PFSK-1 (cell line): ENCODE results near the gene RPS3.

Experiments used
- FOXP2 ChIP-seq: optimal IDR thresholded peaks from 2 replicates; pipeline ENCODE3; 2011; ENCODE audit warnings: borderline replicate concordance, control low read depth, inconsistent platforms; ENCODE audit not compliant: insufficient read depth; ENCODE audit errors: extremely low read length, extremely low read depth
- POLR2AphosphoS5 ChIP-seq: IDR thresholded peaks from 2 replicates; pipeline ENCODE4 v1.6.1; 2012; ENCODE audit warnings: low read depth, mild to moderate bottlenecking, control low read depth, low read length, moderate library complexity
- REST ChIP-seq, 2 experiments: IDR thresholded peaks; 2 replicates each; pipeline versions ENCODE4 v1.6.1 to v1.8.0; 2011 to 2012; ENCODE audit warnings: low read depth in 2 of 2, low read length in 2 of 2, control low read depth in 1 of 2, inconsistent platforms in 1 of 2, mild to moderate bottlenecking in 1 of 2, moderate library complexity in 1 of 2; ENCODE audit not compliant: insufficient read depth in 1 of 2
- SIN3A ChIP-seq: IDR thresholded peaks from 2 replicates; pipeline ENCODE4 v1.6.1; 2012; ENCODE audit warnings: mild to moderate bottlenecking, low read length, moderate library complexity, borderline replicate concordance; ENCODE audit not compliant: insufficient read depth
- TAF1 ChIP-seq: IDR thresholded peaks from 2 replicates; pipeline ENCODE4 v1.6.1; 2012; ENCODE audit warnings: low read length, control low read depth, borderline replicate concordance; ENCODE audit not compliant: insufficient read depth

Gene RPS3

DNA sequence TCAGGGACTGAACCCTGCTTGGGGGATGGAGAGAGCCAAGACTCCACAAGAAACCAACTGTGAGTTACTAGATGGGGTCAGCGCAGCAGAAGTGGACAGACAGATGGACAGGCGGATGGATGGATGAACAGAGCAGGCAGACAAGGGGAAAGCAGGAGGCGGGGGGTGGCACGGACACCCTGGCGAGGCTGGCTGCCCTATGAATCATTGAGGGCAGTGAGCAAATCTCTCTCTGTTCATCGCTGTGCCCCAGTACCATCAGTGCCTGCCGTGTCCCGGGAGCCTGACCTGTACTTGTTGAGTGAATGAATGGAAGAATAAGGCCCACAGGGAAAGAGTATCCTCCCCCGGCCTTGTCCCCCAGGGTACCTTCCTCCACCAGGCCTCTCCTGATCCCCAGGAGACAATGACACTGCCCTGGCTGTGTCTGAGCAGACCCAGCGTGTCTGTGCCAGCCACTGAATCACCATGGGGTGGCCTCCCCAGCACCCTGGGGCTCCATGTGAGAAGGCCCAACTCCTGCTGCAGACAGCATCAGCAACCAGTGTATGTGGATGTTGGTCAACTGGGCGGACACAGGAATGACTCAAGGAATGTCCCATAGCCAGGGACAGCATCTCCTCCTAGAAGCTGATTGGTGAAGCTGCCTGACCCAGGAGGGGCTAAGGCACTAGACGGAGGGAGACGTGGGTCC is 38.8 kb downstream of the RPS3 start:
- TF ChIP-seq TAF1 (no peak), REST (IDR thresholded peaks at IDR 0.05; ENCODE audit: insufficient read depth in 1 of 2, low read depth in 2 of 2, low read length in 2 of 2) (no peak), POLR2AphosphoS5 (no peak), FOXP2 (no peak), SIN3A (no peak)

DNA sequence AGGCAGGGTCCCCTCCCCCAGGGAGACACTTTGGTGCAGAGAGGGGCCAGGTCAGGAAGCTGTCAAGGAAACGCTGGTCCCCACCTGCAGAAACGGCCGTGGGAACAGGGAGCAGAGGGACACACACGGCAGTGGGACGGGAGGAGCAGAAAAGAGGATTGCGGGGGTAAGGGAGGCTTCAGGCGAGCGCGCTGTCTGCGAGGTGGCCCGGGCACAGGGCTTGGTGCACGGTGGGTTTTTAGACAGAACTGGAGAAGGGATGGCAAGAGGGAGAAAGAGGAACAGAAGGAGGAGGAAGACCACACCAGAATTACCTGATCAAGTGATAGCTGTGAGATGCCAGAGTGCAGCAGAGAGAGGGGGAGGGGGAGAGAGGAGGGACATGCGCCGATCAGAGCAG is 39.7 kb downstream of the RPS3 start:
- TF ChIP-seq REST (IDR thresholded peaks at IDR 0.05; ENCODE audit: insufficient read depth in 1 of 2, low read depth in 2 of 2, low read length in 2 of 2) (no peak), SIN3A (no peak)

DNA sequence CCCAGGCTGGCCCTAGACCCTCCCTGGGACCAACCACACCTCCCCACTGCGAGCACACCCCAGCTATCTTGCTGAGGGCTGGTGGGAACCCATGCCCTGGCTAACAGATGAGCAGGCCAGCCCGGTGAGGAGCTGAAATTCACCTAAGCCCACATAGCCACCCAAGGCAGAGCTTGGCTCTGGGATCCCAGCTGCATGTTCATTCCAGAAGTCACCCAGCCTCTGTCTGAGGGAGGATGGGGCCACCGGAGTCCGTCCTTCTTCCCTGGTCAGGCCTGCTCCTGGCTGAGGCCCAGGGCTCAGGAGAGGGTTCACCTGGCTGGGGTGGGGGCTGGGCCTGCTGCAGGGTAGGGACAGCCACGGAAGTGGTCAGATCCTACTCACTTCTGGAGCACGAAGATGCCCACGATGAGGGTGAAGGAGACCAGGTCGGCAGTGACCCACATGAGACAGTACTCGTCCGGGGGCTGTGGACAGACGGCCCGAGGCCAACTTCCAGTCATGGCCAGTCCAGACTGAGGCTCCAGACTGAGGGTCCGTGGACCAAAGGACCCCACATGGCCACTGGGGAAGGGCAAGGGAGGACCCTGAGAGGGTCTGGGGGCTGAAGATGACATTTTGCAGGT is 40.3 kb downstream of the RPS3 start:
- no peak for TF ChIP-seq FOXP2
- TF ChIP-seq TAF1, result no peak
- TF ChIP-seq POLR2AphosphoS5, result no peak
- TF ChIP-seq SIN3A, result no peak
- no peak for TF ChIP-seq REST (IDR thresholded peaks at IDR 0.05; ENCODE audit: insufficient read depth in 1 of 2, low read depth in 2 of 2, low read length in 2 of 2)

DNA sequence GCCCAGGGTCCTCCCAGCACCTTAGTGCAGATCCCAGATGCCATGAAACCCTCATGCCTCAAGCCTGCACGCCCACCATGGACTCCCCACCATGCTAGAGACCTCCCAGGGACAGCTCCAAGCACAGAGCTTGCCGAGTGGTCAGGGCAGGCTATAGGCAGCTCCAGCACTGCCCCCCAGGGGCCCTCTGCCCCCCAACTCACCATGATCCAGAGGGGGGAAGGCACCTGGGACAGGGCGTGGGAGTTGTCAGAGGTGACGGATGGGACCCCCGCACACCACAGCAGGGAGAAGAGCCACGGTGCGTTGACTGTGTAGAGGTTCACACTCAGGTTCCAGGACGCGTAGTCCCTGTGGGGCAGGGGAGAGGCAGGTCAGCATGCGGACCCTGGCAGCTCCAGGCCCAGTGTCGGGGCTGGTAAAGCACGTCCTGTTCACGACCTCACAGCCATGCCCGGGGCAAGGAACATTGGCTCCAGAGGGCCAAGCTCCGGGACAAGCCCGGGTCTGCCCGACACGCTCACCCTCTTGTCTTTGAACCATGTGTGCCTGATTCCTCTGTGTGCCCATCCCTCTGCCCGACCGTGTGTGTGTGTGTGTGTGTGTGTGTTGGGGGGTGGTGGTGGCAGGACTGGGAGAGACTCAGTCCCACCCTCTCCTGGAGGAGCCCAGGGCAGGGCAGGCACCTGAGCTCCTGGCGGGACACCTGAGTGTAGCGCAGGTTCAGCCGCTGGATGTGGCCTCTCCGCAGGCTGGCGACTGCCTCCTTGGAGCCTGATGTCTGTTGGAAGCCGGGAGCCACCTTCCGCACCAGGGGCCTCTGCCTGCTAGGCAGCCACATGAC is 41.9 kb downstream of the RPS3 start:
- TF ChIP-seq SIN3A, result no peak
- no peak for TF ChIP-seq FOXP2
- TF ChIP-seq REST (IDR thresholded peaks at IDR 0.05; ENCODE audit: insufficient read depth in 1 of 2, low read depth in 2 of 2, low read length in 2 of 2), result no peak
- no peak for TF ChIP-seq POLR2AphosphoS5
- no peak for TF ChIP-seq TAF1
